Stimulated activated naive CD4-positive, alpha-beta T cell treated with Interleukin-2 at 50 U/mL for 16 hours (primary cell): ENCODE measurements around the gene PRR16.

Experiments
- DNase-seq: peaks from one replicate; lab custom pipeline; 2025; lab: John Stamatoyannopoulos, UW

The PRR16 gene

DNA sequence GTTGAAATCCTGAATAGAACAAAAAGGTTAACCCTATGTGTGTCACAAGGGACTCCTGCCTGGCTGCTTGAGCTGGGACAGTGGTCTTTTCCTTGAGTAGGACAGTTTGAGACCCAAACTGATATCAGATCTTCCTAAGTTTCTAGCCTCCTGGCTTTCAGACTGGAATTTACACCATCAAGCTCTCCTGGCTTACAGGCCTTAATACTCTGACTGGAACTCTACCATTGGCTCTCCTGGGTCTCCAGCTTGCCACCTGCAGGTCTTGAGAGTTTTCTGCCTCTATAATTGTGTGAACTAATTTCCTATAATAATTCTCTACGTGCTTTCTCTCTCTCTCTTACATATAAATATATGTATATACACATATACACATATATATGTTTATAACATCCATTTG is 112.5 kb downstream of the PRR16 start:
- no peak for DNase-seq

DNA sequence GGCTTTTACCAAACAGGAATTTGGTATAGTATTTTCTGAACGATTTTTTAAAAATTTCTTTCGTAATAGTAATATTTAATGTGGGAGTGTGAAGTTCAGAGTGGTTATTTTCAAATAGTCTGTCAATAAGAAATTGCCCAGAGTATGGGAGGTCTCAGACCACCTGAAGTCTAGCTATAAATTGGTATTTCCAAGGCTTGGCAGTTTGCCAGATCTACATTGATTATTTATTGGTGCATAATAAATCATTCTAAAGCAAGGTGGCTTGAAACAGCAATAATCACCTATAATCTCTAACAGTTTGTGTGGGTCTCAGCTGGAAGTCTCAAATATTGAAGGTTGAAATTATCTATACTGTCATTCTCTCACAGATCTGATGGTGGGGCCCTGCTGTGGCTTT is 118.5 kb downstream of the PRR16 start:
- no peak for DNase-seq

DNA sequence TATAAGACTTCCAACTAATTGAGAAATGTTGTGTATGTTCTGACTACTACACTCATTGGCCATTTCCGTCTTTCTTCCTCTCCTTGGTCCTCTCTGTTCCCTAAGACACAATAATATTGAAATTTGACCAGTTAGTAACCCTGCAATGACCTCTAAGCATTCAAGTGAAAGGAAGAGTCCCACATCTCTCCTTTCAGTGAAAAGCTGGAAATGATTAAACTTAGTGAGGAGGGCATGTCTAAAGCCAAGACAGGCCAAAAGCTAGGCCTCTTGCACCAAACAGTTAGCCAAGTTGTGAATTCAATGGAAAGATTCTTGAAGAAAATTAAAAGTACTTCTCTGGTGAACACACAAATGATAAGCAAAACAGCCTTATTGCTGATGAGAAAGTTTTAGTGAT is 122.5 kb downstream of the PRR16 start:
- no peak for DNase-seq

DNA sequence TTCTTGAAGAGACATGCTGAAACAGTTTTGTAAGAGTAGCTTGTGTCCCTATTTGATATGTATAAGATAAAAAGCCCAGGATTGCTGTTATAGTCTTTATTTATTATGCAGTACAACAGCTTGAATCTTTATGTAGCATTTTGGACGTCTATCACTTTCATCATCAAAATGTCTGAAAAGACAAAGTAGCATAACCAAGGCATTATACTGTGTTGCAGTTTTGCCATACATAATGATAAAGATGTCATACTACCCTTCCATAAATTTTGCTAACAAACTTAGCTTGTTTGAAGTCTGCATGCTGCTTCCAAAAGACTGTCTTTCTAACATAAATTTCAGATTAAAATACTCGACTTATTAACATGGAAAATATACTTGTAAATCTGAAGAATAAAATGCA is 127.8 kb downstream of the PRR16 start:
- no peak for DNase-seq

DNA sequence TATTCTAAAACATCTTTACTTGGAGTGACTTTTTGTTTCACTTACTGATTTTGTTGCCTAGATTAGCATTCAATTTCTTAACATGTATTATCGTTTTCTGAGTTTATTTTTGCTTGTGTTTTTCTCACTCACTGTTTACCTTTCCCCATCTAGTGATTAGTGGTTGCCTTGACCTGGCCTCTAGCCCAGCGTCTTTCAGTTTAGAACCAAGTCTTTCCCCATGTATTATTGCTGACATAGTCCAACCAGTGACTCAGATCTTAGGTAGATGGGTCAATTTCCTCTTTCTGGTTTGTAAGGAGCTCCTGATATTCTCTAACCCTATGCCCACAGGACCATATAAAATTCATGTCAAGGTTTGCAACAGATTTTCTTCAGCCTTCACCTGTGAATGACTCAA is 135.5 kb downstream of the PRR16 start:
- no peak for DNase-seq

DNA sequence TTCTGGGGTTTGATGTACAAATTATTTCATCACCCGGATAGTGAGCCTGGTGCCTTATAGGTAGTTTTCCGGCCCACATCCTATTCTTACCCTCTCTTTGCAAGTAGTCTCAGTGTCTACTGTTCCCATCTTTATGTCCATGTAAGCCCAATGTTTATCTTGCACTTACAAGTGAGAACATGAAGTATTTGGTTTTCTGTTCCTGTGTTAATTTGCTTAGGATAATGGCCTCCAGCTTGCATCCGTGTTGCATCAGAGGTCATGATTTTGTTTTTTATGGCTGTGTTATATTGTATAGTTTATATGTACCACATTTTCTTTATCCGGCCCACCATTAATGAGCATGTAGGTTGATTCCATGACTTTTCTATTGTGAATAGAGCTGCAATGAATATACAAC is 136.5 kb downstream of the PRR16 start:
- DNase-seq, result no peak

DNA sequence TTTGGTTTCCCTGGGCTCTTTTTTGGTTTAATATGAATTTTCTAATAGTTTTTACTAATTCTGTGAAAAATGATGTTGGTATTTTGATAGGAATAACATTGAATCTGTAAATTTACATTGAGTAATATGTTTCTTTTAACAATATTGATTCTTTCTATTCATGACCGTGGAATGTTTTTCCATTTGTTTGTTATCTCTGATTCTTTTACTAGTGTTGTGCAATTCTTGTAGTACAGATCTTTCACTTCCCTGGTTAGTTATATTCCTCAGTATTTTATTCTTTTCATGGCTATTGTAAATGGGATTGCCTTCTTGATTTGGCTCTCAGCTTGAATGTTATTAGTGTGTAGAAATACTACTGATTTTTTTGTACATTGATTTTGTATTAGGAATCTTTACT is 137.9 kb downstream of the PRR16 start:
- DNase-seq, result no peak

DNA sequence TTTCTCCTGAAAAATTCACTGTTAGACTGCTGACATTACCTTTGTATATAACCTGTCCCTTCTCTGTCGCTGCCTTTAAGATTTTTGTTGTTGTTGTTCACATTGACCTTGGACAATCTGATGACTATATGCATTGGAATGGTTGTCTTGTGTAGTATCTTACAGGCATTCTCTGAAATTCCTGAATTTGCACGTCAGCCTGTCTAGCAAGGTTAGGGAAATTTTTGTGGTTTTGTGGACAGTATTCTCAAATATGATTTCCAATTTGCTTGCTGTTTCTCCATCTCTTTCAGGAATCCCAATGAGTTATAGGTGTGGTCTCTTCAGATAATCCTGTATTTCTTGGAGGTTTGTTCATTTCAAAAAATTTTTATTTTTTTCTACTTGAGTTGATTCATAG is 140.8 kb downstream of the PRR16 start:
- no peak for DNase-seq

DNA sequence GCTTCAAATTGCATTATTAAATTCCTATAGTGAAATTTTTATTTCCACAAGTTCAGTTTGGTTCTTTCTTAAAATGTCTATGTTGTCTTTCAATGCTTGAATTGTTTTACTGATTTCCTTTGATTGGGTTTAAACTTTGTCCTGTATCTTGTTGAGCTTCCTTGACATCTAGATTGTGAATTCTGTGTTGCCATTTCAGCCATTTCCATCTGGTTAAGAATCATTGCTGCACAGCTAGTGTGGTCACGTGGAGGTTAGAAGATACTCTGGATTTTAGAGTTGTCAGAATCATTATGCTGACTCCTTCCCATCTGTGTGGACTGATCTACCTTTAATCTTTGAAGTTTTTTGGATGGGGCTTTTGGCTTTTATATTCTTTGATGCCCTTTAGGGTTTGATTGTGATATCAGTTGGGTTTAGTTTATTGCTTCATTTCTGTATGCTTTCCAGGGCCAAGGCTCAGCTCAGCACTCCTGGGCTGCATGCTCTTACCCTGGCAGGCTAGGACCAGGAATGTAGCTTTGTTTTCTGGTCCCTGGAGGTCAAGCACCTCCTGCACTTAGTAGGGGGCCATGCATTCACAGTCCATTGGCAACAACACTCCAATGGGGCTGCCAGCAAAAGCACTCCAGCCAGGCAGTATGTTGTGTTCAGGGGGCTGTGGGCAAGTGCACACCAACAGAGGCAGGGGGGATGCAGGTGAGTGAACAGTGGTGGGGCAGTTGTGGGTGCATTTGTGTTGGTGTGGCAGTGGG is 141.4 kb downstream of the PRR16 start:
- DNase-seq, result no peak

DNA sequence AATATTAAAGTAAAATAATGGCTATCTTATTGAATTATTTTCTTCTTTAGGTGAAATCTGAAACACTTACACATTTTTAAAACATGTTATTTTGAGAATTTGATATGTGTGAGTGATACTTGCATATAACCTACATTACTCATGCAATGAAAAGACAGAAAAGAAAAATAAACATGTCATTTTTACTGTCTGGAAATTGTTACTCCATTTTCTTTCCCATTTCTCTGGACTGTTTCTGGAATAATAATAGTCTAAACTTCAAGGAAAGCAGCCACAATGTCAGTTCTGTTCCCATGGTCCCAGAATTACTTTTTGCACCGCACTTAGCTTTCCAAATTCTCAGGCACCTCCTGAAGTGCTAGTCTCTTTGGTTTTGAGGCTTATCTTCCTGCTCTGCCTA is 145.5 kb downstream of the PRR16 start:
- no peak for DNase-seq

DNA sequence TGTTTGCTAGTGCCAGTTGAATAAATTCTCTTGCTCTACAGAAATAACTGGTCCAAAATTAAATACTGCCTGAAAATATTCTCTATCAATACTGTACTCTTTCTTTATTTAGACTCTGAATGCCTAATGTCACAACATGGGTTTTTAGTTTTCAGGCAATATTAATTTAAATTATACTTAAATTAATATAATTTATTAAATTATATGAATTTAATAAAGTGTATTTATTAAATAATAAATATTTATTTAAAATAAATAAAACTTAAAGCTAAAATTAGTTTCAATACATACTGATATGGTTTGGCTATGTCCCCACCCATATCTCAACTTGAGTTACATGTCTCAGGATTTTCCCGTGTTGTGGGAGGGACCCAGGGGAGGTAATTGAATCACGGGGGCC is 146.0 kb downstream of the PRR16 start:
- DNase-seq, result no peak

DNA sequence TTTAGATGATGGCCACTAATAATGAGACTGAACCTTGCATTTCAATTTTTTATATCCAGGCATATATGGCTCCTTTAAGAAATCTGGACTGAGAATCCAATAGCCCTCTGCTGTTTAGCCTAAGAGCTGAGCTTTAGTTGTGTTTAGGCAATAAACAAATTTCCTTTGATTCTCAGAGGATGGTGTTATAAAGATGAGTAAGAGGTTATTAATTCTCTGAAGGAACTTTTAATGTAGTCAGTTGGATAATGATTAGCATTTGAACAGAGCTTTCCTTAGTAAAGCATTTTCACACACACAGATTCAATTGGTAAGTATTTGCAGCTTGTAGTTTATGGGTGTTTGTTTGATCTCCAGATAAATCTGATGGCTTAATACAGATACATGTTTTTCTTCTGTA is 149.6 kb downstream of the PRR16 start:
- DNase-seq, result no peak

DNA sequence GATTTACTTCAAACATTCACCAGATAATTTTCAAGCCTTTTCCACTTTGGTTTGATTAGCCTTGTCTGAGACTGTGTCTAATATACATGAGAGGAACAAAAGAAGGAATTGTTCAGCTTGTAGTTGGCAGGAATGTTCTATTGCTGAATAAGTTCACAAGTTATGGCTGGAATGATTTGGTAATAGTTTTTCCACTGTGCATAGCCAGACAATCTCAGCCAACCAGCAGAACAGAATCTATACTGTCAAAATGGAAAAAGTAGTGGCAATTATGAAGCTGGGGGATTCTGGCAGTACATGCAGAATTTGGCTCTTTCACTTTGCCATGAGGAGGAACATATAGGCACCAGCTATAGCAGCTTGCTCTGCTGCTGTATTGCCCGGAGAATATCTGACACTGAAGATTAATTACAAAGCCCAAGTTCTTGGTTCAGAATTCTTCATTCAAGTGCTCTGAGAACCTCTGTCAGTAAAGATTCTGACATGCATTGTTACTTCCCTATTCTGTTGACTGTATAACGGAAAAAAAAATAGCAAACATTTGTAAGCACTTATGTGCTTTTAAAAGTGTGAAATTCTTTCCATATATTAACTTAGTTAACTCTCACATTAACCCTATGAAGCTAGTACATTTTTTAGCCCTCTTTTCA is 150.6 kb downstream of the PRR16 start:
- DNase-seq, result no peak

DNA sequence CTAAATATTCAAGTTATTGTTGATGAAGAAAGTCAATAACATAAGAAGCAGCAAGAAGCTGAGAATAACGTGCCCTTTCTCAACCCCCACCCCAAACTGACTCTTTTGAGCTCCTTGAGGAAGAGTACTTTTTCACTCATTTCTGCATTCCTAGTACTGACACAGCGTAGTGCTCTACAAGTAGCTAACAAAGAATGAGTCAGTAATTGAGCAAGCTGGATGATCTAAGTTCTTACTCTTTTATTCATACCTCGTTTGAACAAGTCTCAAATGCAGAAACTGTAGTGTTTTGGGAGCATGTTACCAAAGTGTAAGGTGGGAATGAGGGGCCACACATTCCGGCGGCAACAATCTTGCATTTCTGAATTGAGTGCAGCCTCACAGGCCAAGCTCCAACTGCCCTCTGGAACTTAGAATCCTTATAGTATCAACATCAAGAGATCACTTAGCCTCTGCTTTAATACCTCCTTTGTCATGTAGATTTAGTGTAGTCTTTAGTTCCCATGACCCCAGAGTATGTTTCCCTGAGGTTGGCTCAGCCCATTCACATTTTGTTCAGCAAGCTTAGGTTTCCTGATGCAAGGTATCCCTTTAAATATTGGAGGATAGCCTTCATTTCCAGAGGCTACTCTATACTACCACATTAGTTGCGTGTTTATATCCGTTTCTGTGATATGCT is 152.0 kb downstream of the PRR16 start:
- DNase-seq, result no peak

DNA sequence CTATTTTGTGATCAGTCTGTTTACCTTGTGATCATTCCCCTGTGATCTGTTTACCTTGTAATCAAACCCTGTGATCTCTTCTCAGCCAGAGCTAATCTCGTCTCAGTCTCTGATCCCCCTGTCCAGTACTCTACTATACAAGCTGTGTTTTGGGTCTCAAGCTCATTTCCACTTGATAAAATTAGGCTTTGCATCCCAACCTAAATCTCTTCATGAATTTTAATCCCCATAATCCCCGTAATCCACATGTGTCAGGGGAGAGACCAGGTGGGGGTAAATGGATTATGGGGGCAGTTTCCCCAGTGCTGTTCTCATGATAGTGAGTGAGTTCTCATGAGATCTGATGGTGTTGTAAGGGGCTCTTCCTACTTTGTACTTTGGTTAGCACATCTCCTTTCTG is 157.2 kb downstream of the PRR16 start:
- DNase-seq, result no peak

DNA sequence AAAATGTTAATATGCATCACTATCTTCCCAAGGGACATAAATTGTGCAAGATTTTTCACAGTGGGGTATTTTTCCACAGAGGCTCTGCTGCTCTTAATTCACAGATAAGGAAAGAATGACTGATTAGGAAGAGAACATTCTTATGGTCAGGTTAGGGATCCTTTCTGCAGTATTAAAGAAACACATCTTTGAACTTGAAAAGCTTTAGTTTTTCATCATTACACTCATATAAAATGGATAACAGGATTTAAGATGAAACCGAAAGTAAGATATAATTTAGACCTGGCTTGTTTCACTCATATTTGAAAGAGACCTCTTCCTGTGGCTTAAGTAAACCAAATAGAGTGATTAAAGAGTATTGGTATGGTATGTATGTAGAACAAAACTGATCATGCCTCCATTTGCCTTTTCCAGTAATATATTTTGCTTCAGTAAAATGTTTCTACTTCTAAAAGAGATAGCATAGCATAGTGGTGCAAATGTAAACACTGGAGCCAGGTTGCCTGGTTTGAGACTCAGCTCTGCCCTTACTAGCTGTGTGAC is 160.0 kb downstream of the PRR16 start:
- DNase-seq, result no peak

DNA sequence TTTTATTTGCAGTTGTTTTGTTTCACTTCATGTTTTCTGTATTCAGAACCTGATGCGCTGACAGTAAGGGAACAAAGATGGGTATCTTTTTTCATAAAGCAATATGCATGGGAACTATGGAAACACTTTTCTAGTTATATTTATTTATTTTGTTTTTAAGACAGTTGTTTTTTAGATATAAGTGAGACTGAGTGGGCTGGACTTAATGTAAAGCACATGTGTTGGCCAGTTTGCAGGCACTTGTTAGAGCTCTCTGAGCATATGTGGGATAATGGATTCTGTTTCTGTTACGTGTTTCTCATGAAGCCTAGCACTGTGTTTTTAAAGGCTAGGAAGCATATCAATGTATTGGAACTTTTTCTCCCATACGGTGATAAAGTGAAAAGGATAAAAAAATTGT is 164.1 kb downstream of the PRR16 start:
- no peak for DNase-seq

DNA sequence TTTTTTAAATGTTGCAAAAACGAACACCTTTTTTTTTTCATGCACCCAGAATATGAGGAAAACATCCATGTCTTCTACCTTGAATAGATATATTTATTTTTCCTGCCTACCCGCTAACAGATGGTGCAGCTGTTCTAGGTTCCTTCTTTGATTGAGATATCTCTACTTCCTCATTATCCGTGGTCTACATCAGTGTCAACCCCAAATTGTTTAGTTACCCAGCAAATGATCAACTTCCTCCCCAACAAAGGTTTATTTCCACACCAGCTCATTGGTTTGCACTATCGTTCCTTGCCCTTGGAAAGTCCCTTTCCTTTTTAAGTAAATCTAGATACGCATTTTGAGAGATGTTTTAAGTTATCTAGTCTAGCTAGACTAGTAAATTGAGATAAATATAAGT is 166.4 kb downstream of the PRR16 start:
- DNase-seq, result no peak

DNA sequence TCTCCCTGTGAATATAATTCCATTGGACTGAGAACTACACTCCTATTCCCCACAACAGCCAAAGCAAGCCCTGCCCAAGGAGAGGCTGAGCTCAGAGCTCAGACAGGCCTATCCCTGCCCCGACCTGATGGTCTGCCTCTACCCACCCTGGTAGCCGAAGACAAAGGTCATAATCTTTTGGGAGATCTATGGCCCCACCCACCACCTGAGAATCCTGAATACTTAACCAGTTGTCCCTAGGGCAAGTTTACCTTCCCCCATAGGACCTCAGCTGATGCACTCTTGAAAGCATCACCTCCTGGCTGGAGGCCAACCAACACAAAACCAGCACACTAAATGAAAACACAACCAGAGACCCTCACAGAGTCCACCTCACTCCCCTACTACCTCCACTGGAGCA is 167.5 kb downstream of the PRR16 start:
- no peak for DNase-seq

DNA sequence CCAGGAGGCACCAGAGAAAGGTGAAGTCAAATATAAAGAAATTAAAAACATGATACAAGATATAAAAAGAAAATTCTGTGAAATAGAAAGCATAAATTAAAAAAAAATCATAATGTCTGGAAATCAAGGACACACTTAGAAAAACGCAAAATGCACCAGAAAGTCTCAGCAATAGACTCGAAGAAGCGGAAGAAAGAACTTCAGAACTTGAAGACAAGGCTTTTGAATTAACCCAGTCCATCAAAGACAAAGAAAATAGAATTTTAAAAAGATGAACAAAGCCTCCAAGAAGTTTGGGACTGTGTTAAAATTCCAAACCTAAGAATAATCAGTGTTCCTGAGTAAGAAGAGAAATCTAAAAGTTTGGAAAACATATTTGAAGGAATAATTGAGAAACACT is 168.3 kb downstream of the PRR16 start:
- DNase-seq, result no peak

DNA sequence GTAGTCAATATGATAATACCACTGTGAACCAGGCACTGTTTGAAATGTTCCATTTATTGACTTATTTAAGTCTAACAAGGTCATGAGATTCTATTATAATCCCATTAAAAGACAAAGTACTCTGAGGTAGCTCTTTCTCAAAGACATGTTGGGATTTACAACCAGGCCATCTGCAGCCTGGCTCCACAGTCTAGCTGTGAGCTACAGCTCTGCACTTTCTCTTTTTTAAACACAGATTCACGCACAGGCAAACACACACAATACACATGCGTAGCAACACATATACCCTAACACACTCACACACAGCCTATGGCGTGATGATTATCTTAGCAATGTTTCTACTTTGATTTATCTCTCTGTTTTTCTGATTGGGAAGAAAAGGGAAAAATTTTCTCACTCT is 174.3 kb downstream of the PRR16 start:
- DNase-seq, result no peak

DNA sequence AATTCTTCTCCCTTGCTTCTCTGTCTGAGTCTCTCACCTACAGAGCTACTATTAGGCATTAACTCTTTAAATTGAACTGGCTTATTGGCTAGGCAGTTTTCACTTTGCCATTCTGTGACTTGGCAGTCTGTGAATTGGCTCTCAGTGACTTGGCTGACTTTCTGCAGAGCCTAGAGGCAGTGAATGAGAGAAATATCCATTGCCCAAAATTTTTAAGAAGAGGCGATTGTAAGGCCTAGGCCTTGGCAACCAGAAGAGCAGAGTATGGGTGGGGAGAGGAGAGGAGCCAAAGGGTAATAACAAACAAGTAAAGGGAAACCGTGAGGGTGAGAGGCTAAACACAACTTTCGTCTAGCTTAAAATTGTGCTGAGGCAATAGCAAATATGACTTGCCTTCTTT is 176.7 kb downstream of the PRR16 start:
- DNase-seq, result no peak

DNA sequence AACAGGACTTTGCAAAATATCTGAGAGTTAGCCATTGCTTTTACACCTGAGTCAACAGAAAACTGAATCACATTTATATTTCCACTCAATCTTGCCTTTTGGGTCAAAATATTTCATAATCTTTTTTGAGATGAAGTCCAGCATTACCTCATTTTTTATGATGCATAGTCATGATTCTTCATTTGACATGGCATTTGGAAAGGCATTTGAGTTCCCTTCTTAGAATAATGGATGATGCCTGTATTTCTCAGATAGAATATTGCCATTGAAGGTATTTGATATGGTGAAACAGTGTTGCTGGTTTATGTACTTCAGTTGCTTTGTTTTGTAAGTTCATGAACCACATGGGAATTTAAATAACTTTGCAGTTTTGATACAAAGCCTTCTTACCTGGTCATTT is 180.4 kb downstream of the PRR16 start:
- DNase-seq, result no peak
